LNCAP (cell line): ENCODE results near the gene ZCCHC8.

Experiments
- TF ChIP-seq, protein P1 (sequence below): fragments of 450-650 bp; IDR thresholded peaks from 2 replicates; pipeline ENCODE4 v1.5.1; 2017; ENCODE audit warnings: mild to moderate bottlenecking

Gene ZCCHC8

GRCh38 chr12:122506393-122506938, 5.7 kb upstream of the ZCCHC8 start:
- TF ChIP-seq, protein P1, sequence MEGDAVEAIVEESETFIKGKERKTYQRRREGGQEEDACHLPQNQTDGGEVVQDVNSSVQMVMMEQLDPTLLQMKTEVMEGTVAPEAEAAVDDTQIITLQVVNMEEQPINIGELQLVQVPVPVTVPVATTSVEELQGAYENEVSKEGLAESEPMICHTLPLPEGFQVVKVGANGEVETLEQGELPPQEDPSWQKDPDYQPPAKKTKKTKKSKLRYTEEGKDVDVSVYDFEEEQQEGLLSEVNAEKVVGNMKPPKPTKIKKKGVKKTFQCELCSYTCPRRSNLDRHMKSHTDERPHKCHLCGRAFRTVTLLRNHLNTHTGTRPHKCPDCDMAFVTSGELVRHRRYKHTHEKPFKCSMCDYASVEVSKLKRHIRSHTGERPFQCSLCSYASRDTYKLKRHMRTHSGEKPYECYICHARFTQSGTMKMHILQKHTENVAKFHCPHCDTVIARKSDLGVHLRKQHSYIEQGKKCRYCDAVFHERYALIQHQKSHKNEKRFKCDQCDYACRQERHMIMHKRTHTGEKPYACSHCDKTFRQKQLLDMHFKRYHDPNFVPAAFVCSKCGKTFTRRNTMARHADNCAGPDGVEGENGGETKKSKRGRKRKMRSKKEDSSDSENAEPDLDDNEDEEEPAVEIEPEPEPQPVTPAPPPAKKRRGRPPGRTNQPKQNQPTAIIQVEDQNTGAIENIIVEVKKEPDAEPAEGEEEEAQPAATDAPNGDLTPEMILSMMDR, result no peak

GRCh38 chr12:122505419-122506051, 4.8 kb upstream of the ZCCHC8 start:
- TF ChIP-seq, protein P1, result no peak

DNA sequence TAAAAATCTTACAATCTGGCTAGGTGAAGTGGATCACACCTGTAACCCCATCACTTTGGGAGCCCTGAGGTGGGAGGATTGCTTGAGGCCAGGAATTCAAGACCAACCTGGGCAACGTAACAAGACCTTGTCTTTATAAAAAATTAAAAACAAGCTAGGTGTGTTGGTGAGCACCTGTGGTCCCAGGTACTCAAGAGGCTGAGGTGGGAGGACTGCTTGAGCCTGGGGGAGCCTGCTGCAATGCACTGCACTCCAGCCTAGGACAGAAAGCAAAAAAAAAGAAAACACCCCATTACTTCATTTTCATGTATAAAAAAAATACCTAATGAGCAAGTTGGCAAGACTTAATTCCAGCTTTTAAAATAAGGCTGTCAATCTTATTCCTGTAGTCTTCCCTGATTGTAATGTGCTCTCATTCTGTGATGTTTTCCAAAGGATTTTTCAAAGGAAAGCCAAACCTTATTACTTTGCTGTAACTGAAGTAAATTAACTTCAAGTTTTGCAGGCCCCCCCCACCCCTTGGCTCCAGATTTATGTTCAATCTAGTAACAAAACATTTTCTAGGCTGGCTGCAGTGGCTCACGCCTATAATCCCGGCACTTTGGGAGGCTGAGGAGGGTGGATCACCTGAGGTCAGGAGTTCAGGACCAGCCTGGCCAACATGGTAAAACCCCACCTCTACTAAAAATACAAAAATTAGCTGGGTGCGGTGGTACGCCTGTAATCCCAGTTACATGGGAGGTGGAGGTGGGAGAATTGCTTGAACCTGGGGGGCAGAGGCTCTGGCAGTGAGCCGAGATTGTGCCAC, 3.3 kb upstream of the ZCCHC8 start:
- TF ChIP-seq, protein P1, result no peak

DNA sequence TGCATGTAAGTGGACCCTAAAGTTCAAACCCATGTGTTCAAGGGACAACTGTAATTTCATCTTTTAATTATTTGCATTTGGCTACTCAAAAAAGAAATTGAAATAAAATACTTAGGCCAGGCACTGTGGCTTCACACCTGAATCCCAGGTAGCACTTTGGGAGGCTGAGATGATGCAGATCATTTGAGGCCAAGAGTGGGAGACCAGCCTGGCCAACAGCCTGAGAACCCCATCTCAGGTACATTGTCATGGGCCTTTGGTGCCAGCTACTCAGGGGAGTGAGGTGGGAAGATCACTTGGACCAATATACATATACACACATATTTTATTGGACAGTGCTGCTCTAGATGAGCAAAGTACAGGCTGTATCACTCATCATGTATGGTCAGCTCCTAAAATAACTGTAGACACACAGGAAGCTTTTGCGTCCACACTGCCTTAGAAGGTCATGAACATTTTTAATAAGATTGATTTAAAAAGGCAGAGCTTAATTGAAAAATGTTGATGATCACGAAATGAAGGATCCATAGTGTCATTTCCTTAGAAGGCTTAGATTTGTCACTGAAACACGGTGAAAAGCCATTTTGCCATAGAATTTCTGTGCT, 2.5 kb upstream of the ZCCHC8 start:
- TF ChIP-seq, protein P1, result no peak

- TF ChIP-seq, protein P1, result no peak
Measured at GRCh38 chr12:122501489-122501989, 807 bp upstream of the ZCCHC8 start.

GRCh38 chr12:122499991-122500684, 594 bp downstream of the ZCCHC8 start:
- TF ChIP-seq, protein P1, result no peak

DNA sequence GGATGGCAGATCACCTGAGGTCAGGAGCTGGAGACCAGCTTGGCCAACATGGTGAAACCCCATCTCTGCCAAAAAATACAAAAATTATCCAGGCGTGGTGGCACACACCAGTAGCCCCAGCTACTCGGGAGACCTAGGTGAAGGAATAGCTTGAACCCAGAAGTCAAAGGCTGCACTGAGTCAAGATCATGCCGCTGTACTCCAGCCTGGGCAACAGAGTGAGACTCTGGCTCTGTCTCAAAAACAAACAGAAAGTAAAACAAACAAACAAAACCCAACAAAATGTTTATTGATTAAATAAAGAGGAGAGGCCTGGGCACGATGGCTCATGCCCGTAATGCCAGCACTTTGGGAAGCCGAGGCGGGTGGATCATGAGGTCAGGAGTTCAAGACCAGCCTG, 5.5 kb downstream of the ZCCHC8 start:
- TF ChIP-seq, protein P1, result no peak
